ENCODE measurements around the gene TMEM220. TPM values are rescaled to one million over a fixed set of nuclear protein-coding genes. Genes with fewer than 3 reads are reported as not detected.
"Not testable (repeated sequence)": the region's sequence is repeated elsewhere in the genome, so short reads cannot be mapped to it uniquely, and the experiment has no call there.

The TMEM220 gene
- total RNA-seq, 1 experiment from 2014 or later, result 4.0 TPM

- H3K4me3 Mint-ChIP-seq; H3K27me3 Mint-ChIP-seq (ENCODE audit: low read depth); H3K9me3 Mint-ChIP-seq; POLR2A ChIA-PET; H3K36me3 Mint-ChIP-seq; H3K27ac Mint-ChIP-seq; ATAC-seq; DNase-seq (ENCODE audit: low spot score): not testable (repeated sequence)
- H3K4me1 Mint-ChIP-seq, result peaks cover 26% of the 10 kb centered on the region
- CTCF ChIA-PET, result interaction anchor here (1.3 to 2.2 kb wide), 2 partner anchors 41 to 143 kb away, joined by 3 to 6 read pairs; no protein-coding TSS in a partner anchor
Measured at GRCh38 chr17:10732121-10732520, 2.3 kb upstream of the TMEM220 start.

GRCh38 chr17:10731408-10731879 is 1.6 kb upstream of the TMEM220 start:
- DNase-seq (ENCODE audit: low spot score), result no peak
- no peak overlapping the region for H3K27ac Mint-ChIP-seq
- TF ChIP-seq ZSCAN18 (CRISPR knock-in tag; IDR thresholded peaks at IDR 0.05) (no peak), JAZF1 (CRISPR knock-in tag; IDR thresholded peaks at IDR 0.05) (no peak)
- no peak for ATAC-seq
- ChIA-PET POLR2A (no interaction called here), CTCF (interaction anchor here (1.0 to 2.2 kb wide), 3 partner anchors 41 to 114 kb away, joined by 3 to 6 read pairs (median 4); no protein-coding TSS in a partner anchor)
- H3K27me3 Mint-ChIP-seq (ENCODE audit: low read depth), result no peaks in the 10 kb centered on the region
- peaks cover 3% of the 10 kb centered on the region; the same call in 1 of the 2 replicates for H3K9me3 Mint-ChIP-seq
- peaks cover 3% of the 10 kb centered on the region; the same call in 1 of the 2 replicates for H3K36me3 Mint-ChIP-seq
- H3K4me1 Mint-ChIP-seq, result peaks cover 24% of the 10 kb centered on the region
- peak overlapping the region; percentile 91 for H3K4me3 Mint-ChIP-seq

GRCh38 chr17:10730247-10730646 is 424 bp upstream of the TMEM220 start:
- ATAC-seq; H3K36me3 Mint-ChIP-seq; DNase-seq (ENCODE audit: low spot score); H3K27me3 Mint-ChIP-seq (ENCODE audit: low read depth); H3K9me3 Mint-ChIP-seq: not testable (repeated sequence)
- H3K4me1 Mint-ChIP-seq, result peaks cover 24% of the 10 kb centered on the region
- TF ChIP-seq ZNF121 (CRISPR knock-in tag; IDR thresholded peaks at IDR 0.05), result 0 out of 2 replicates have a peak, but pooled peaks have one; percentile 24
- H3K4me3 Mint-ChIP-seq, result peak overlapping the region; percentile 91
- ChIA-PET CTCF (interaction anchor here (0.7 to 2.2 kb wide), 8 partner anchors 25 to 914 kb away, joined by 3 to 8 read pairs (median 4); no protein-coding TSS in a partner anchor), POLR2A (interaction anchor here (0.7 kb wide), 1 partner anchor 145 kb away, joined by 3 read pairs; no protein-coding TSS in a partner anchor)
- peak overlapping the region; percentile 95 for H3K27ac Mint-ChIP-seq

GRCh38 chr17:10728331-10728892 is 1.4 kb downstream of the TMEM220 start:
- no peak for ATAC-seq
- H3K4me1 Mint-ChIP-seq, result peaks cover 23% of the 10 kb centered on the region
- no peak overlapping the region for H3K27ac Mint-ChIP-seq
- DNase-seq (ENCODE audit: low spot score), result no peak
- no peaks in the 10 kb centered on the region for H3K27me3 Mint-ChIP-seq (ENCODE audit: low read depth)
- ChIA-PET POLR2A (no interaction called here), CTCF (no interaction called here)
- no peak for TF ChIP-seq ATF3 (CRISPR knock-in tag; conservative IDR thresholded peaks at IDR 0.05)
- no peak for TF ChIP-seq ETV6 (CRISPR knock-in tag; IDR thresholded peaks at IDR 0.05)
- TF ChIP-seq AR (CRISPR knock-in tag; IDR thresholded peaks at IDR 0.05), result no peak
- TF ChIP-seq ZNF317 (CRISPR knock-in tag; IDR thresholded peaks at IDR 0.05; ENCODE audit: borderline replicate concordance, low read depth), result no peak
- no peak for TF ChIP-seq STAT6 (CRISPR knock-in tag; conservative IDR thresholded peaks at IDR 0.05; ENCODE audit: low read depth)
- TF ChIP-seq ZNF671 (CRISPR knock-in tag; IDR thresholded peaks at IDR 0.05), result no peak
- no peak for TF ChIP-seq MXD4 (CRISPR knock-in tag; IDR thresholded peaks at IDR 0.05; ENCODE audit: borderline replicate concordance)
- no peak for TF ChIP-seq FOXK1 (CRISPR knock-in tag; IDR thresholded peaks at IDR 0.05)
- no peak for TF ChIP-seq GTF2I (CRISPR knock-in tag; conservative IDR thresholded peaks at IDR 0.05)
- no peak for TF ChIP-seq RELA (CRISPR knock-in tag; IDR thresholded peaks at IDR 0.05; ENCODE audit: borderline replicate concordance)
- 0 out of 2 replicates have a peak overlapping the region, but pooled peaks have one; percentile 91 for H3K4me3 Mint-ChIP-seq
- H3K36me3 Mint-ChIP-seq, result peaks cover 5% of the 10 kb centered on the region; the same call in 1 of the 2 replicates
- peaks cover 3% of the 10 kb centered on the region; the same call in 1 of the 2 replicates for H3K9me3 Mint-ChIP-seq
